Activated CD4-positive, alpha-beta T cell treated with anti-CD3 and anti-CD28 coated beads, Interleukin-2, Interleukin-4, amounts not matched to agents 100 ng/mL and 50 ng/mL, durations not matched to agents 16 hours and 8 hours (primary cell): ENCODE results near the gene EIF1.

Experiments used
- DNase-seq: peaks from one replicate; pipeline ENCODE4 v3.0.0-alpha.2; 2020; ENCODE audit warnings: low spot score

Gene EIF1

DNA sequence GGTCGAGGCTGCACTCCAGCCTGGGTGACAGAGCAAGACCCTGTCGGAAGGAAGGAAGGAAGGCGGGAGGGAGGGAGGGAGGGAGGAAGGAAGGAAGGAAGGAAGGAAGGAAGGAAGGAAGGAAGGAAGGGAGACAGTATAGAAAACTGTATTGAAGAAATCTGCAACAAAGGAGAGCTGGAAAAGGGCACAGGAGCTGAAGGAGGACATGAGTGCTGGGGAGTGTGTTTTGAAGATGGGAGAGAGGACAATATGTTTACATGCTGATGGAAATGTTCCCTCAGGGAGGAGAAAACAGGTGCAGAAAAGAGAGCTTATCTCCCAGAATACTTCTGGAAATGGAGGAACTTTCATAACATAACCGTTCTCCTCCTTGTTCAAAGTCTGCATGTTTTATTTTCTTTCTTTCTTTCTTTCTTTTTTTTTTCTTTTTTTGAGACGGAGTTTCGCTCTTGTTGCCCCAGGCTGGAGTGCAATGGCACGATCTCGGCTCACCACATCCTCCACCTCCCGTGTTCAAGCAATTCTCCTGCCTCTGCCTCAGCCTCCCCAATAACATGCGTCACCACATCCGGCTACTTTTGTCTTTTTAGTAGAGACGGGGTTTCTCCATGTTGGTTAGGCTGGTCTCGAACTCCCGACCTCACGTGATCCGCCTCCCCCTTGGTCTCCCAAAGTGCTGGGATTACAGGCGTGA is 48.4 kb downstream of the EIF1 start:
- DNase-seq = no peak

DNA sequence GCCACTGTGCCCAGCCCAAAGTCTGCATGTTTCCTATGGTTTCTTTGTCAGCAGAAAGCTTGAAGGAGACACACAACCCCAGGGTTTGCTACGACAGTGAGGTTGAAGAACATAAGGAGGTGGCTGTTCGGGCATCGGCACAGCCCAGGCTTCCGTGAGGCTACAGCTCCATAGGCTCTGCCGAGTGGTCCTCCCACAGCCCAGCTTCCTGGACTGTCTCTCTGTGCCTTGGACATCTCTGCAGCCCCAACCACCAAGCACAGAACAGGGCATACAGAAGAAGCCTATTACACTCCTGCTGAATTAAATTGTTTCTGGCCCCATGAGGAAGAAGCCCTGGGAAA is 49.0 kb downstream of the EIF1 start:
- DNase-seq = no peak

DNA sequence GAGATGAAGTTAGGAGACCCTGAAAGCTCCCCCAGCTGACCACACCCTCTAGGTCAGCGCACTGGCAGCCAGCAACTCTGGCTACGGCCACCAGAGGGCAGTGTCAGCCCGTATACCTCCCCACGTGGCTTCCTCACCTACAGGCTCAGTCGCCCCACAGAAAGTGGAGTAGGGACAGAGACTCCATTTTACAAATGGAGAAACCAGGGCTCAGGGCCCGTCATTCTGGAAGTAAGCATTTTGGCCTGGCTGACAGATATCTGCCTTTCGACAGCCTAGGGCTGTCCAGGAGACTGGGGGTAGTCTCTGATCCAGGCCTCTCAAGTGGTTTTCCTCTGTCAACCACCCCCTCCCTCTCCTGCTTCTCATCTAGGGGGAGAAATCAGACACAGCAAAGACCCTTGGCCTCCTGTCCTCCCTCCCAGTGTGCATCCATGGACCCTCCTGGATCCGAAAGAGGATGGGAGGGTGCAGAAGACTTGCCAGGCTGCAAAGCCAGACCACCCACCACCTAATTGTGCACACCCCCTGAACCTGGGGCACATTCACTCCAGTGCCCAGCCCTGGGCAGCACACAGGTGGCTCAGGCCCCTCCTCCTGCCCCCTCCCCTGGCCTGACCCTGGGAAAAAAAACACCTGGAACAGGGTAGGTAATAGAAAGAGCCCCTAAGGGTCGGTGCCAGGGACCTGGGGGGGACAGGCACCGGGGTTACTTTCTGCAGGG is 49.6 kb downstream of the EIF1 start:
- peak; percentile 86 for DNase-seq

DNA sequence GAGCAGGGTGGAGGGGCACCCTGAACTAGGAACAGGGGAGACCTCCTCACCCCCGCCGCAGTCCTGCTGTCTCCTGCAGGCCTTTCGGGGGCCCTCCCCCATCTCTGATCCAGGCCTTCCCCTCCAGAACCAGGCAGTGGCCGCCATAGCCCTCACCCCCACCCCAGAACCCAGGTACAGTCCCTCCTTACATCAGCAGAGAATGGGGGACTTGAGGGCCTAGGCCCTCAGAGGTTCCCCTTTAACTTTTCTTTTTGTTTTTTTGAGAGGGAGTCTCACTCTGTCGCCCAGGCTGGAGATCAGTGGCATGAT is 50.1 kb downstream of the EIF1 start:
- DNase-seq = no peak

DNA sequence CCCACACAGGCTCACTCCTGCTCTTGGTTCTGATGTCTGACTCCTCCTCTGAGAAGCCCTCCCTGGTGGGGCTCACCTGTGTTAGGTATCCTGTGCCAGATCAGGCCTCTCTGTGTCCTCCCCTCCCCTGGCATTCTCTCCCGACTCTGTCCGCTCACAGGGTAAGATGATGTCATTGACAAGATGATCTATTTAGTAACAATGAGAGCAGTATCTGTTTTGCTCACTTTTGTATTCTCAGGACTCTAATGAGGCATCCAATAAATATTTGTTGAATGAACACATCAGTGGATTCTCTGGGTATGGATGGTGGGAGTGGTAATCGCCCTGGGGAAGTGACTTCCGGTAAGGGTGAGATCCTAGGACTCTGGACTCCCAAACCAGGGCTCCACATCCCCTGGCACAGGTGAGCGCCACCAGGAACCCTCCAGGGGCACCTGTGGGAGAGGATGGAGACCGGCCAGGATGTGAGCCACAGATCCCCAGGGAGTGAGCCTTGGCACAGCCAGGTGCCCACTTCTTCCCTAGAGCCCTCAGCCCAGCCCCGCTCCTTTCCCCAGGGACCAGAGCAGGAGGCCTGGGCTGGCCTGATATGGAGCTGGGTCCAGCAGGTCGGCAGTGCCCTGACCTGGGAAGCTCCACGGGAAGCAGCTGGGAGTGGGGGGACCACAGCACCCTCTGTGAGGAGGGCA is 51.1 kb downstream of the EIF1 start:
- no peak for DNase-seq

DNA sequence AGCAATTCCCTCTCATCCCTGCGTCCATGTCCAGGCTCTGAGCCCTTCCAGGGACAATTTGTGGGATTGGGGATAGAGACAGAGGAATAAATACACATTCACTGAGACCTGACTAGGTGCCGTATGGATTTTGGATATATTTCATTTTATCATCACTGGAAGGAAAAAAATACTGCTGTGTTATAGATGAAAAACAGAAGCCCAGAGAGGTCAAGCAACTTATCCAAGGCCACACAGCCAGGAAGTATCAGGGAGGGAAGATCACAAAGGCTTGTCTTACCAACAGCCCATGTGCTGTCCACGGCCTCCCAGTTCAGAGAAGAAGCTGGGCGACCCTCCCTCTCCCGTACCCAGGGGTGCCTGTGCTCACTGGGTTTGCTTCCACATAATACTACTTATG is 51.8 kb downstream of the EIF1 start:
- no peak for DNase-seq

DNA sequence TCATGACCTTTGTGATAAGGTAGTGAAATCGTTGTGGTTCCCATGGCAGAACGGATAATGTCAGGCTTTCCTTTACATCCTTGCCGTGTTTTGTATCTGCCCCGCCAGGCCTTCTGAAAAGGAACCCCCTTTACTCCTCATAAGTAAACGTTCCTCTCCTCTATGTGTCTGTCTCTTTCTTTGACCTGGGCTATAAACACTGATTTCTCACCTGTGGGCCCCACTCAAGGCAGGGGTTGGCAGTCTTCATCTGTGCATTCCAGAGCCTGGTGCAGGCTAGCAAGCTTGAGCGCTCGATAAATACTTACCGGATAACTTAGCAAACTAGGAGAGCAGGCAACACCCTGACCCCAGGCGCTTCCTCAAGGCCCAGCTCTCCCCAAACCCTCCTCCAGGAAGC is 53.0 kb downstream of the EIF1 start:
- DNase-seq = no peak
